A549 (cell line): ENCODE measurements around the gene ATP1A3.

Experiments used
- EP300 ChIP-seq, 2 experiments: fragments of >200 bp; sonication (Bioruptor Twin); formaldehyde crosslinking; IDR thresholded peaks; 2 replicates in 1 of 2; 3 replicates in 1 of 2; pipeline ENCODE4 v1.6.1; 2016 to 2017
- FOXS1 ChIP-seq: fragments of 250-450 bp; sonication (Bioruptor Pico); IDR thresholded peaks from 2 replicates; pipeline ENCODE4 v1.5.0; 2020; ENCODE audit warnings: mild to moderate bottlenecking, moderate library complexity
- GATA3 ChIP-seq: IDR thresholded peaks from 2 replicates; pipeline ENCODE4 v1.6.1; 2012; ENCODE audit warnings: borderline replicate concordance
- JUN ChIP-seq, 2 experiments: fragments of >200 bp; sonication (Bioruptor Twin); formaldehyde crosslinking; IDR thresholded peaks; 2 replicates in 1 of 2; 3 replicates in 1 of 2; pipeline ENCODE4 v1.6.1; 2016 to 2017
- JUNB ChIP-seq: fragments of >200 bp; sonication (Bioruptor Twin); formaldehyde crosslinking; IDR thresholded peaks from 2 replicates; pipeline ENCODE4 v1.6.1; 2016
- RCOR1 ChIP-seq: fragments of 150-350 bp; IDR thresholded peaks from 2 replicates; pipeline ENCODE4 v1.6.1; 2014; ENCODE audit warnings: antibody characterized with exemption, low read length, low read depth
- TFCP2L1 ChIP-seq: fragments of 250-450 bp; sonication (Bioruptor Pico); IDR thresholded peaks from 2 replicates; pipeline ENCODE4 v1.5.0; 2021; ENCODE audit warnings: mild to moderate bottlenecking
- TF ChIP-seq, protein P1 (sequence below): fragments of >200 bp; sonication (Bioruptor Twin); formaldehyde crosslinking; IDR thresholded peaks from 3 replicates; pipeline ENCODE4 v1.5.1; 2016

- TF ChIP-seq RCOR1, result no peak
- TF ChIP-seq, protein P1, sequence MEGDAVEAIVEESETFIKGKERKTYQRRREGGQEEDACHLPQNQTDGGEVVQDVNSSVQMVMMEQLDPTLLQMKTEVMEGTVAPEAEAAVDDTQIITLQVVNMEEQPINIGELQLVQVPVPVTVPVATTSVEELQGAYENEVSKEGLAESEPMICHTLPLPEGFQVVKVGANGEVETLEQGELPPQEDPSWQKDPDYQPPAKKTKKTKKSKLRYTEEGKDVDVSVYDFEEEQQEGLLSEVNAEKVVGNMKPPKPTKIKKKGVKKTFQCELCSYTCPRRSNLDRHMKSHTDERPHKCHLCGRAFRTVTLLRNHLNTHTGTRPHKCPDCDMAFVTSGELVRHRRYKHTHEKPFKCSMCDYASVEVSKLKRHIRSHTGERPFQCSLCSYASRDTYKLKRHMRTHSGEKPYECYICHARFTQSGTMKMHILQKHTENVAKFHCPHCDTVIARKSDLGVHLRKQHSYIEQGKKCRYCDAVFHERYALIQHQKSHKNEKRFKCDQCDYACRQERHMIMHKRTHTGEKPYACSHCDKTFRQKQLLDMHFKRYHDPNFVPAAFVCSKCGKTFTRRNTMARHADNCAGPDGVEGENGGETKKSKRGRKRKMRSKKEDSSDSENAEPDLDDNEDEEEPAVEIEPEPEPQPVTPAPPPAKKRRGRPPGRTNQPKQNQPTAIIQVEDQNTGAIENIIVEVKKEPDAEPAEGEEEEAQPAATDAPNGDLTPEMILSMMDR, result no peak
- no peak for TF ChIP-seq TFCP2L1 (CRISPR knock-in tag)
- no peak for TF ChIP-seq FOXS1
- no peak for TF ChIP-seq JUNB
- no peak for TF ChIP-seq JUN (IDR thresholded peaks at IDR 0.05)
- TF ChIP-seq EP300 (IDR thresholded peaks at IDR 0.05), result no peak
- TF ChIP-seq GATA3, result no peak
Observed at GRCh38 chr19:41960973-41961372, 33.1 kb downstream of the ATP1A3 start.
